Stimulated activated CD4-positive, alpha-beta T cell treated with anti-CD3 and anti-CD28 coated beads, Interleukin-4, amount 100 ng/mL, for 48 hours (primary cell): ENCODE results near the gene RASGEF1C.

Experiments used
- DNase-seq, 2 donors: peaks; one replicate each; pipeline ENCODE4 v3.0.0-alpha.2; 2020; ENCODE audit warnings: low read depth in 2 of 2

RASGEF1C gene

GRCh38 chr5:180159756-180160155 lies 49.3 kb downstream of the RASGEF1C start:
- DNase-seq, result no peak

- no peak for DNase-seq
These were observed 51.1 kb downstream of the RASGEF1C start for GRCh38 chr5:180157866-180158265.

- no peak for DNase-seq
These were observed 52.9 kb downstream of the RASGEF1C start for GRCh38 chr5:180156141-180156540.

GRCh38 chr5:180155365-180155926 lies 53.6 kb downstream of the RASGEF1C start:
- no peak for DNase-seq

GRCh38 chr5:180154821-180155364 lies 54.1 kb downstream of the RASGEF1C start:
- DNase-seq, result no peak

- DNase-seq, result no peak
These were observed 55.0 kb downstream of the RASGEF1C start for GRCh38 chr5:180153991-180154390.

- DNase-seq, result no peak
These were observed 55.9 kb downstream of the RASGEF1C start for GRCh38 chr5:180153099-180153498.

GRCh38 chr5:180143656-180144364 lies 65.2 kb downstream of the RASGEF1C start:
- no peak for DNase-seq

GRCh38 chr5:180142824-180143610 lies 66.0 kb downstream of the RASGEF1C start:
- DNase-seq, result no peak

- DNase-seq, result no peak
These were observed 66.8 kb downstream of the RASGEF1C start for GRCh38 chr5:180142021-180142765.

- no peak for DNase-seq
These were observed 67.8 kb downstream of the RASGEF1C start for GRCh38 chr5:180141068-180141660.

GRCh38 chr5:180140571-180140970 lies 68.4 kb downstream of the RASGEF1C start:
- no peak for DNase-seq

GRCh38 chr5:180140079-180140554 lies 68.9 kb downstream of the RASGEF1C start:
- no peak for DNase-seq

- DNase-seq, result no peak
These were observed 69.3 kb downstream of the RASGEF1C start for GRCh38 chr5:180139731-180140055.

- DNase-seq, result no peak
These were observed 69.9 kb downstream of the RASGEF1C start for GRCh38 chr5:180138976-180139730.

GRCh38 chr5:180138214-180138975 lies 70.6 kb downstream of the RASGEF1C start:
- DNase-seq, result no peak

- DNase-seq, result no peak
These were observed 71.4 kb downstream of the RASGEF1C start for GRCh38 chr5:180137401-180138213.

- no peak for DNase-seq
These were observed 72.2 kb downstream of the RASGEF1C start for GRCh38 chr5:180136630-180137381.
